HG02840 (cell line): ENCODE measurements around the gene SND1.

ENCODE experiments used
- ATAC-seq: cut with Tn5 transposase; IDR thresholded peaks from one replicate; pipeline ENCODE4 v1.9.1; 2021; ENCODE audit warnings: mild to moderate bottlenecking, moderate library complexity, moderate number of reproducible peaks; ENCODE audit not compliant: unreplicated experiment, low FRiP score

Gene SND1

DNA sequence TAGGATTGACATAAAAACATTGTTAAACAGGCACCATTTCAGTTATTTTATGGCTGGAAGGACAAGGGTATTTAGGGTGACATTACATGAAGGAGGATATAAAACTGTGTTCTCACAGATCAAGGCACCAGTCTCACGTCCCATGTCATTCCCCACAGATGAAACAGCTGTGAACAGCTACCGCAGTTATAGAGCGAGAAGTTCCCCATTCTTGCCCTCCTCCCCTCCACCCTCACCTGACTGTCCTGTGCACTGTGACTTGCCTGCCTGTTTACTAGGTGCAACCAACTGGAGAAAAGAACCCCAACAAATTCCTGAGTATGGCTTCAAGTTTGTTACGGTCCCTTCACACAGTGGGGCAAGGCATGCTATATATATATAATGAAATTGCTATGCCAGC is 141.6 kb downstream of the SND1 start:
- ATAC-seq, result no peak

DNA sequence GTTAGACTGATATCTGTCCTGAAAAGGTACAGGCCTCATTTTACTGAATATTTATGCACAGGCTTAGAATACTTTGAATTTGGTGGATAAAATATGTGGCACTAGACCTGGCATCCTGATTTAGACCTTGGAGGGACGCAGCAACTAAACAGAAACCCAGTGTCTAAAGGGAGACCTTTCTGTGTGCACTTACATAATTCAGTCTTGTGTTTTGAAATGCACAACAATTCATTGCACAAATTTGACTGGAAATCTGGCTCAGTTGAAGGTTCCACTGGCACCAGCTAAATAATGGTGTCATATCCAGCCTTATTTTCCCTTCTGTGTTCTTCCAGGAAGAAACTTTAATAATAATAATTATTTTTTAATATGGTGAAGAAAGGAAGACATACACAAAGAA is 142.1 kb downstream of the SND1 start:
- ATAC-seq, result no peak

DNA sequence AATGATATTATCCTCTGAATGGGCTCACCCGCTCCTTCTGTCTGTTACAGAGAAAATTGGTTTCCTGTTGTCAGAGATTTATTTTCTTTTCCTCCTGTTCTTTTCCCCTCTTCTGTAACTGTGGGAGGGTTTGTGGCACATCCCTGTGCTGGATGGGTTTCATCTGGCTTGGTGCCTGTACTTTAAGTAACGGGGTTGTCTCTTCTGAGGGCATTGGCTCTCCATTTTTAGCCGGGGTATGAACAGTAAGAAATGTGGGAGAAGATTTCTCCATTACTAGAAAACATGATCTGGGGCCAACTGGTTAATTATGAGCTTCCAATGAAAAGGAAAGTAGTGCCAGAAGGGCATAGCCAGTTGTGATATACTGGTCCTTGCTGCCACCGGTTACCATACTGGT is 142.6 kb downstream of the SND1 start:
- no peak for ATAC-seq

DNA sequence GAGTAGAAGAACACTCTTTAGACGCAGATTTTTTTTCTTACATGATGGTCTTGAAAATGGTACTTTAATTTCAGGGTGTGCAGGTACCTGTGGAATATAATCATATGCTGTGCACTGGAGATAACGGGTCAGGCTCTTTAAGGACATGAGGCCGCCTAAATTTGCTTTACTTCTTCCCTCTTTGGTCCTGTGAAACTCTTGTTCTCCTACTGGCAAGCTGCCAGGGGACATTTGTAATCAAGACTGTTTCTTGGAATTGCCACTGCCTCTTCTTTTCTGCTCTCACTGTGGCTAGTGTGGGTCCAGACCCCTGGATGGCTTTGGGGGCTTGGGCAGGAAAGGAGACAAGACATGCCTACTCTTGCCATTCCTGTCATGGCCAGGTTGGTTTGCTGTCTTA is 146.0 kb downstream of the SND1 start:
- no peak for ATAC-seq

DNA sequence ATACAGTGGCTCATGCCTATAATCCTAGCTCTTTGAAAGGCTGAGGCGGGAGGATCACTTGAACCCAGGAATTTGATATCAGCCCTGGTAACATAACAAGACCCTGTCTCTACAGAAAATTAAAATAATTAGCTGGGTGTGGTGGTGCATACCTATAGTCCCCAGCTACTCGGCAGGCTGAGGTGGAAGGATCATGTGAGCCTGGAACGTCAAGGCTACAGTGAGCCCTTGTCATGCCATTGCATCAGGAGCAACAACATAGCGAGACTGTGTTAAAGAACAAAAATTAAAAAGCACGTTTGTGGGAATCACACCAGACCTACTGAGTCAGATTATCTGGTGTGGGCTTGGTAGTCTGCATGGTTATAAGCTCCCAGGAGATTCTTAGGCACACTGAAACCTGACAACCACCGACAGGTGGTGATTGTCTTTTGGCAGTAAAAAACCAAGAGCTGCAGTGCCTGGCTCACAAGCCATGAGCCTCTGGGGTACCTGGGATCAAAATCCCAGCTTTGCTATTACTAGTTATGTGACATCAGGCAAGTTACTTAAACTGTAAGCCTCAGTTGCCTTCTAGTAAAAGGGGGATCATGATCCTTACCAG is 146.9 kb downstream of the SND1 start:
- no peak for ATAC-seq

DNA sequence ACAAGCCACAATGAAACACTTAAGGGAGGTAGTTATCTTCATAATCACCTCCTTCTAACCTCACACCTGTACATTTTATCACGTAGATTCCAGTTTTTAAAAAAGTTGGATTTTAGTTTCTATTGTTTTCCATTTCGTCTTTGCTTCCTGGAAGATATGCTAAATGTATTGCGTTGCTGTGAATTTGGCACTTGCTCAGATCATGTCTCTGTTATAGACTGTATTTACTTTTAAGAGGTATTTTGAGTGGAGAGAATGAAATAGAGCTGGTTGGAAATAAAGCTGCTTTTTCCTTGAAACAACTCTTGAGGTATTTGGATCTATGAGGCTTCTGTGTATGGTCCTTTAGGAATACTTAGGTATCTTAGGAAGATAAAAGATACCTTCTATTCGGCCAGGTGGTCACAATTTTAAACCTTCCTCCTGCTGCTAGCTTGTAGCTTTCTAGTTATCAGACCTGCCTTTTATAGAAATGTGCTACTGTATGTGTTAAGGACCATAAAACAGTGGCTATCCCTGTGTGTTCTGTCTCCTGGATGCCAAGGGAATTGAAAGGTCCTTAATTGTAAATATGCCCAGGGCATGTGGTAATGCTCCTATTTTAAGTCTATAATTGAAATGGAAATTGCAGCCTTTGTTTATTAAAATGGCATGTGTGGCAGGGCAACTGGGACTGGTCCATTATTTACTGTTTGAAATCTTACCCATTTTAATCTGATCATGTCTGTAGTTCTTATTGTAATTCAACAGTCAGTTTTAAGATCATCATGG is 147.7 kb downstream of the SND1 start:
- ATAC-seq, result no peak

DNA sequence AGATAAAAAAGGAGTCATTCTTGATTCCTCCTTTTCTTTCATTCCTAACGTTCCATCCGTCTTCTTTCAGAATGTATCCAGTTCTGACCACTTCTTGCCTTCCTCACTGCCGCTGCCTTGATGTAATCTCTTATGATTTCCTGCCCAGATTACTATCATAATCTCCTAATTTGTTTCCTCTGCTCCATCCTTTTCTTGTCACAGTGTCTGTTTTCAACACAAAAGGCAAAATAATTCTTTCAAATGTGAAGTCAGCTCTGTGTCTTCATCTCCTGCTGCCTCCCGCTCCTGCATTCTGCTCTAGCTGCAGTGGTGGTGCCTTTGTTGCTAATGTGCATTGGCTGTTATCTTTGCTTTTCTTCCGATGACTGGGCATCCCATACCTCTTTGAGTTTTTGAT is 150.9 kb downstream of the SND1 start:
- ATAC-seq, result no peak

DNA sequence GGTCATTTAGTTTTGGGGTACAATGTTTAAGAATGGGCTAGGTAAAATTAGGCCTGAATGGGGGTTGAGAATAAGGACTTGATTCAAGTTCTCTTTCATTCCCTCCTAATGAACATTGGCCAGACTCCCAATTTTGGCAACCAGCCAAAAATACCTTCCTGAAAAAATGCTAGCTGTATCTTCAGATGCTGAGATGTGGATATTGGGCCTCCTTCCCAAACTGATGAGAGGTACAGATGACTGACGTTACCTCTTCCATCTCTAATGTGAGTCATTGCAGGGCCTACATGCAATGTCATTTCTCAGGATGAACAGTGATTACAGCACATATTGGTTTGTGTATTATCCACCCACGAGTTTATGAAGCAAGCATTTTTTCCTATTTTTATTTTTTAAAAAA is 151.6 kb downstream of the SND1 start:
- ATAC-seq, result no peak

DNA sequence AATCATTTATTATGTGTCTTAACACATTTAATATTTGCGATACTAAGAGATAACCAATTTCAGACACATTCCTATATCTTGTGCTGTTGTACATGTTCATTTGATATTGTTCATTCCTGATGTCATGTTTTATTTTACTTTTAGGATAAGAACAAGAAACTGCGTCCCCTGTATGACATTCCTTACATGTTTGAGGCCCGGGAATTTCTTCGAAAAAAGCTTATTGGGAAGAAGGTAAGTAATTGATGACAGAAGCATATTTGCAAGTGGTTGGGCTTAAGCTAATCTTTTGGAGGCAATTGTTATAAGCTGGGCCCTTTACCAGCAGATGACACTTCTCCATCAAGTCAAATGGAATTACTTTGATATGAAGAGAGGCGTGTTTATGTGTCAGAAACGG is 155.3 kb downstream of the SND1 start:
- no peak for ATAC-seq

DNA sequence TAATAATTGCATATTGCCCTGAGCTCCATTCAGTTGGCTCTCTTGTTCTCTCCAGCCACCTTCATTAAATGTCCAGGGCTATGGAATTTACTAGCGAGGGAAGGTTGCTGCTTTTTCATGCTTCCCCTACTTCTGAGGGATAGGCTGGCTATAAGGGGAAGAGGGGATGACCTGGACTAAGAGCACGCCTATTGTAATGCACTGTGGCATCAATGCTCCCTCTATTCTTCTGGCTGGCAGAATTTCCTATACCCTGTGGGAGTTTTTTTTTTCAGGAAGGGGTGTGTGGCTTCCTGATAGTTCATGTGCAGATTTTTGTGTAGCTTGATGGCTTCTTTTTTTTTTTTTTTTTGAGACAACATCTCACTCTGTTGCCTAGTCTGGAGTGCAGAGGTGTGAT is 155.8 kb downstream of the SND1 start:
- ATAC-seq, result no peak

DNA sequence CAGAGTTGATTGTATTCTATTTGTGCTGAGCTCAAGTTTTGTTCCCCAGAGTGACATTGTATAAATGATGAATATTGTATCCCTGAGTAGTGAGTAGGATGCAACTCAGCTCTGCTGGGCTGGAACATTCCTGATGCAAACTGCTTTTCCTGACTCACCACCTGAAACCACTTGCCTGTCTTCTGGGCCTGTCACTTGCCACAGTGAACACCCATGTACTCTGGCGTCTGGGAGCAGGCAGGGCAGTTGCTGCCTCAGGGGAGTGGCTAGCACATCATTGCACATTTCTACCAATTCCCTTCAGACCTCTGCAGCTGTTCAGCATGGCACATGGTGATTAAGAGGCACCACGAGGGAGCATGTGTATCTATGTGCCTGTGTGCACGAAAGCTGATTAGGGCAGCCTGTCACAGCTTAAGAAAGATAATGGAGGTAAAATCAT is 157.3 kb downstream of the SND1 start:
- ATAC-seq, result no peak

DNA sequence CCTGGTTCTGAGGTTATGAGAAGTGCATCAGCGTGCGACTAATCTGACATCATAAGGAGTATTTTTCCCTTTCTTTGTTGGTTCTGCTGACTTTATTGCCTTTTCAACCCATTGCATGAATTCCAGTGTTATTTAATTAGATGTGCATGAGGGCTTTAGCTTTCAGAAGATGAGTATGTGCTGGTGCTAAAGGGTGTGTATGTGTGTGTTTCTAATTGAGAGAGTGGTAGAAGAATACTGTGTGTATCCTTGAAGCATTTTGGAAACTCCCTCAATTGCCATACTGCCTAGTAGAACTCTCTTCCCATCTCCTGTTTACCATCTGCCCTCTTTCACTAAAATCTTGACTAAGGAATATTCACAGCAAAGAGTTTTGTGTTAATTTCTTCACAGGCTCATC is 158.1 kb downstream of the SND1 start:
- no peak for ATAC-seq

DNA sequence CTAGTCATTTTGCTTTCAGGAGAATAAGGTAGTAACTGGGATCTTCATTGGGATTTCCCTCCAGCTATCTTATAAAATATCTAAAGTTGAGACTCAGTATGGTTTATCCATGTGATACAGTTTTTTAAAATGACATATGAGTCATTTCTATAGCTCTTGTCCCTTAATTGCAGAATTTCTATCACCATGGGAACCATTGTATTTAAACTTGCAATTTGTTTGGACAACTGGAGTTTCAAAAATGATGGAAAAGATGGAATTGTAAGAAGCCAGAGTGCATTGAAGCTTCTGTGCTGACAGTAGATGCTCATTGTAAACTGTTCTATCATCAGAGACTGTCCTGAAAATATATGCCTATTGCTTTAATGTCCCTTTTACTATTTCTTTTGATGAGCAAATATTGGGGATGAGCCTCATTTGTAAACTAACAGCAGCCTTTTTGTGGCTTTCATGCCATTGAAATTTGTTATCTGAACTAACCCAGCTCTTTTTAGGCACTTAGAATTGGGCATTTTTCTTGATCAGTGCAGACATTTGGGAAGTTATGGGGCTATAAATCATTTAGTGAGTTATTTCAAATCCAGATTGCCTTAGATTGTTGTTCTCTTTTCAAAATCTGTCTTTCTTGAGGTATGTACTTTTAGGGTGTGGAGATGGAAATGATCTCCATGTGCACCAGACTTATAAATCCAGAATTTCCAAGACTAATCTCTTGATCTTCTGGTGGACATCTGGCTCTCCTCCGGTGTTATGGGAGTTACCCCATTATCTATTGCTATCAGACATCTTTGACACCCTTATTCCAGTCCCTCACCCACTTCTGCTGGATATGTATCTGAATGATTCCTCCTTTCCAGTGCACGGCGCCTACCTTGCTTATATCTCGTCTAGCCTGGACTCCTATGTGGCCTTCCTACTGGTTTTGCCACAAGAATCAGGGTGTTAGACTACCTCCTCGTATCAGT is 159.0 kb downstream of the SND1 start:
- no peak for ATAC-seq

DNA sequence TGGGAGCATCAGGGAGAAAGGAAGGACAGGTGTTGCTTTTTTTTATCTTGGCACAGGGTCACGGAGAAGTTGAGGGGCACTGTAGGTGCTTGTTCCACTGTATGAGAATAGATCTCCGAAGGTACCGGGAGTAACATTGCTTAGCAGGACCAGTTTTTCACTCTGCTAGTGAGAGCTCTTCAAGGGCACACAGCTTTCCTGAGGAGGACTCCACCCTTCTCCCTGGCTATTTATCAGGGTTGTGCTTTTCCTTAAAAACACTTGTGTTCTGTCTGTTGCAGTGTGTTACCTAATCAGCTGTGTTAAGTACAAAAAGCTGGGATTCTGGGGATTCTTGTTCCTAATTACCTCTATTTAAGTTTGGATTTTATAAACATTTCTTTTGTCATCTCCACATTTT is 160.5 kb downstream of the SND1 start:
- no peak for ATAC-seq

DNA sequence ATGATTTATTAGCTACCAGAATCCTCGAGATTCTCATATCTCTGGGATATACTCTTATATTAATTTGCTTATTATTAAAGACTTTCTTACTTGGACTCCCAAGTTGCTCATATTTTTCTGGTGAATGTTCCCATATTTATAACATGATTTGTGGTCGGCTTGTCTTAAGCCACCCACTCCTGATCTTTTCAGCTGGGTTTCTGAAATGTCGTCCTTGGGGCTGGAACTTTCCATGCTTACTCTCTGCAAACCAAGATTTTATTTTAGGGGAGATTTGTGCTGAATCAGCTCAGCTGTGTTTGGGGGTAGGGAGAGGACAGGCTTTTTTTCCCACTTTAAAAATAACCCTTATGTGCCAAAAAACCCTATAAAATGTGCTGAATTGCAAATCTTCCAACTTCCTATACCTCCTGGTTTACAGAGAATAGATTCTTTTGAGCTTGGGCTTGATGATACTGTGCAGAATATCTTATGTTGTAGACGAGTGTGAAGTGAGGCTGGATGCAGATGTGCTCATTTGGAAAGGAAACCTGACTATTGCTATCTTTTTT is 162.1 kb downstream of the SND1 start:
- no peak for ATAC-seq

DNA sequence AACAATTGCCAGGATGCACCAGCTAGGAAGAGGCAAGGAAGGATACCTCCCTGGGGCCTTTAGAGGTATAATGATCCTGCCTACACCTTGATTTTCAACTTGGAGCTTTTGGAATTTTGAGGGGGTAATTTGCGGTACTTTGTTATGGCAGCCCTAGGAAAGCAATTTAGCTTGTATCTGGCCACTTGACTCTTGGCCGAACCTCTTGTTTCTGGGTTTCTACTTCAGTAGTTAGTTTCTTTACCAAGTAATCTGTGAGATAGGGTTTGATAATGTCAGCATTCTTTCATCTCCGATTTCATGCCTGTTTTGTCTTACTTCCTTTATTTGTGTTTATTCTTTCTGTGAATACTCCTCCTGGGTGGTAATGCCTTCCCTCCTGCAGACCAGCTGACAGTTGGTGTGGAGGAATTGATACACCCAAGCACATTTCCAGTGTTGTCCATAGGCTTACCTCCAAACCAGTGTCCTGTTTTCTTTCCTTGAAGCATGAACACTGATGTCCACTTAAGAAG is 163.7 kb downstream of the SND1 start:
- ATAC-seq, result no peak

DNA sequence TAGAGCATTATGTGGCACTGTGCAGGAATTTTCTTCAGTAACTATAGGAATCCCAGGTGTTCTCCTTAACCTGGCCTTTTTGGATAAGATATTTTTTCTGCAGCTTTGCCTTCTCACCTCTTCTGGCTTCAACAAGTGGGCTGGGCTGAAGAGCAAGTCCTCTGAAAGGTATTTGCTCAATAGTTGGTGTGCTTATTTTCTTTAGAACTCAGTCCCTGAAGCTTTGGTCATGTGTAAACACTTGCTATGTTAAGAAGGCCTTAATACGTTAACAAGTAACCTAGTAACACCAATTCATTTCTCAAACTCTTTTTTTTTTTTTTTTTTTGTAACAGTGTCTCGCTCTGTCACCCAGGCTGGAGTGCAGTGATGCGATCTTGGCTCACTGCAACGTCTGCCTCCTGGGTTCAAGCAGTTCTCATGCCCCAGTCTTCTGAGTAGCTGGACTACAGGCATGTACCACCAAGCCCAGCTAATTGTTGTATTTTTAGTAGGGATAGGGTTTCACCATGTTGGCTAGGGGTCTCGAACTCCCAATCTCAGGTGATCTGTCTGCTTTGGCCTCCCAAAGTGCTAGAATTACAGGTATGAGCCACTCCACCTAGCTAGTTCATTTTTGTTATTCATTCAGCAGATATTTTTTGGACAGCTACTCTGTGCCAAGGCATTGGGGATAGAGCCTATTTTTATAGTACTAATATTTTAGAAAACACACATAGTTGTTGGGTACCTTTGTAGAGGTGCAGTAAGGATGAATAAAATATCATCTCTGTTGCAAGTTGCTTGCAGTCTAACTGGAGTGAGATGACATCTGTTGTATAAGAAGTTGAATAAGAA is 164.6 kb downstream of the SND1 start:
- ATAC-seq, result no peak

DNA sequence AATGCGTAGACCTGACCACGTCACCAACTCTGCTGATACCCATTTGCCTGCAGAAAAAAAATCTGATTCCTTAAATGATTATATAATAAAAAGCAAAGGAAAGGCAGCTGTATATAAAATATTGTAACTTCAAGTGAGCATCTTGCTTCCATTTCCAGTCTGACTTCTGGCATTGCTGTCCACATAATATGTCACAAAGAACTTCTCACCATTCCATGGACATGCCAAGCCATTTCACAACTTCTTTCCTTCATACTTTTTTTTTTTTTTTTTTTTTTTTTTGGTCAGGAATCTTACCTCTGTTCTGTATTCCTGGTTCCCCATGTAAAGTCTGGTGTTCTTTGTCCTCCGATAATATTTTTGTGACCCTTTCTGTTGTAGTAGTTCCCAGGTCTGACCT is 165.5 kb downstream of the SND1 start:
- ATAC-seq, result no peak

DNA sequence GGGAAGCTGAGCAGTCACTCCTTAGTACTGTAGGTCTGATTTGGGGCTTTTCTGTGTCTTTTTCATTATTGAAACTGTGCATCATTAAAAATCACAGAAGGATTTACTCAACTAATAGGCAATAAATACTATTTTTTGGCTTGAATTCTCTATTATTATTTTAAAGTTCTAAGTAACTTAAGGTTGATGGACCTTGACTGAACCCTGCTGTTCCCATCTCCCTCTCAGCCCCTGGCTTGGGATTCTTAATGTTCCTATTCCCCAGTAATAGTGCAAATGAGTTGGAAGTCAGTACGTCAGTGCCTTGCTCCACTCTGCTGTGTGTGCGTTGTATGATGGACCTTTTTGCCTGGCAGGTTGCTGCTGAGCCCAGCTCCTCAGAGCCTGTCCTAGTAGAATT is 166.3 kb downstream of the SND1 start:
- ATAC-seq, result no peak
